Measurements from ENCODE around the gene FAM170B. TPM values are rescaled to one million over a fixed set of nuclear protein-coding genes. Genes with fewer than 3 reads are reported as not detected.

The FAM170B gene
- total RNA-seq, 1 experiment from 2014 or later, result not detected

DNA sequence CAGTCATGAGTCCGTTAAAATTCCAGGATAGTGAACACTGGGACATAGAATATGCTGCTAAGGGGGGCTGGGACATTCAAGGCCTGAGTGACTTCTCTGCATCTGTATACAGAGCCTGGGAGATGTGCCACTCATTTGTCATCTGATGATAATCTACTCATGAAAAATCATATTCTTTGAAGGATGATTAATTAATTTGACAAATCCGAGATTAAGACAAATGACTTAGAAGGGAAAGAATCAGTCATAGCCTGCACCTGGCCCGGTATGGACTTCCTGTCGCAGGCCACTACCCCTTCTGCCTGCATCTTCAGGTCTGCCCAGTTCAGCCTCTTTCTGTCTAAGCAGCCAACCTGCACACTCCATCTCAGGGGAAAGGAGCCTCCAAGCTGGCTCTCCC lies 18.8 kb upstream of the FAM170B start:
- Mint-ChIP-seq H3K4me1 (ENCODE audit: low read depth, unreplicated experiment) (no peaks in the 10 kb centered on the region), H3K27ac (ENCODE audit: unreplicated experiment) (no peak overlapping the region), H3K9me3 (ENCODE audit: low read depth, unreplicated experiment) (no peaks in the 10 kb centered on the region), H3K36me3 (ENCODE audit: insufficient read depth, unreplicated experiment) (no peaks in the 10 kb centered on the region), H3K4me3 (ENCODE audit: low read depth, unreplicated experiment) (no peak overlapping the region), H3K27me3 (ENCODE audit: unreplicated experiment) (peaks cover 93% of the 10 kb centered on the region)
- TF ChIP-seq, protein P1, sequence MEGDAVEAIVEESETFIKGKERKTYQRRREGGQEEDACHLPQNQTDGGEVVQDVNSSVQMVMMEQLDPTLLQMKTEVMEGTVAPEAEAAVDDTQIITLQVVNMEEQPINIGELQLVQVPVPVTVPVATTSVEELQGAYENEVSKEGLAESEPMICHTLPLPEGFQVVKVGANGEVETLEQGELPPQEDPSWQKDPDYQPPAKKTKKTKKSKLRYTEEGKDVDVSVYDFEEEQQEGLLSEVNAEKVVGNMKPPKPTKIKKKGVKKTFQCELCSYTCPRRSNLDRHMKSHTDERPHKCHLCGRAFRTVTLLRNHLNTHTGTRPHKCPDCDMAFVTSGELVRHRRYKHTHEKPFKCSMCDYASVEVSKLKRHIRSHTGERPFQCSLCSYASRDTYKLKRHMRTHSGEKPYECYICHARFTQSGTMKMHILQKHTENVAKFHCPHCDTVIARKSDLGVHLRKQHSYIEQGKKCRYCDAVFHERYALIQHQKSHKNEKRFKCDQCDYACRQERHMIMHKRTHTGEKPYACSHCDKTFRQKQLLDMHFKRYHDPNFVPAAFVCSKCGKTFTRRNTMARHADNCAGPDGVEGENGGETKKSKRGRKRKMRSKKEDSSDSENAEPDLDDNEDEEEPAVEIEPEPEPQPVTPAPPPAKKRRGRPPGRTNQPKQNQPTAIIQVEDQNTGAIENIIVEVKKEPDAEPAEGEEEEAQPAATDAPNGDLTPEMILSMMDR (IDR thresholded peaks at IDR 0.05; ENCODE audit: unreplicated experiment), result no peak
- no TSS peak for BruUV-seq (replicated peaks)
- CTCF ChIA-PET, result no interaction called here
- no peak for DNase-seq
- intact Hi-C loops (cut with micrococcal nuclease; ENCODE audit: unreplicated experiment), result no loop called here

DNA sequence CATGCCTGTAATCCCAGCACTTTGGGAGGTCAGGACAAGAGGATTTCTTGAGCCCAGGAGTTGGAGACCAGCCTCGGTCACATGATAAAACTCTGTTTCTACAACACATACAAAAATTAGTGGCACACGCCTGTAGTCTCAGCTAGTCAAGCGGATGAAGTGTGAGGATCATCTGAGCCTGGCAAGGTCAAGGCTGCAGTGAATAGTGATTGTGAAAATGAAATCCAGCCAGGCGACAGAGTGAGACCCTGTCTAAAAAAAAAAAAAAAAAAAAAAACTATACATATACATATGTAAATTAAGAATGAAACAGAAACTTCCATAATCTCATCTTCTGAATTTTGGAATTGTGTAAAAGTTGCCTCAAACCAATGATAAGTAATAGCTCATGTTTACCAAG lies 18.2 kb upstream of the FAM170B start:
- H3K4me3 Mint-ChIP-seq (ENCODE audit: low read depth, unreplicated experiment), result no peak overlapping the region
- TF ChIP-seq, protein P1 (IDR thresholded peaks at IDR 0.05; ENCODE audit: unreplicated experiment), result no peak
- H3K27me3 Mint-ChIP-seq (ENCODE audit: unreplicated experiment), result peaks cover 93% of the 10 kb centered on the region
- H3K36me3 Mint-ChIP-seq (ENCODE audit: insufficient read depth, unreplicated experiment), result no peaks in the 10 kb centered on the region
- H3K4me1 Mint-ChIP-seq (ENCODE audit: low read depth, unreplicated experiment), result no peaks in the 10 kb centered on the region
- no TSS peak for BruUV-seq (replicated peaks)
- CTCF ChIA-PET, result no interaction called here
- intact Hi-C loops (cut with micrococcal nuclease; ENCODE audit: unreplicated experiment), result no loop called here
- DNase-seq, result no peak
- H3K27ac Mint-ChIP-seq (ENCODE audit: unreplicated experiment), result no peak overlapping the region
- no peaks in the 10 kb centered on the region for H3K9me3 Mint-ChIP-seq (ENCODE audit: low read depth, unreplicated experiment)

DNA sequence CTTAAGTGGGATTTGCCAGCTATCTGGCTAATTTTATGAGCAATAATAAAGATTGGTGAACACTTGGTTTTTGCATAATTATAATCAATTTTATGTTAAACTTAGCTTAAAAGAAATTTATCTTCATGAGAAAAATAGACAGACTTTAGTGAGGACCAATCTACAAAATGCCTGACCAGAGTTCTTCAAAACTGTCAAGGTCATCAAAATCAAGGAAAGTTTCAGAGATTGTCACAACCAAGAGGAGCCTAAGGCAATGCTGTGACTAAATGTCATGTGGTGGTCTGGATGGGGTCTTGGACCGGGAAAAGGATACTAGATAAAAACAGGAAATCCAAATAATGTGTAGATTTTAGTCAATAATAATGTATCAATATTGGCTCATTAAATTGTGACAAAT lies 17.7 kb upstream of the FAM170B start:
- no peaks in the 10 kb centered on the region for H3K4me1 Mint-ChIP-seq (ENCODE audit: low read depth, unreplicated experiment)
- no TSS peak for BruUV-seq (replicated peaks)
- no peak overlapping the region for H3K4me3 Mint-ChIP-seq (ENCODE audit: low read depth, unreplicated experiment)
- peaks cover 93% of the 10 kb centered on the region for H3K27me3 Mint-ChIP-seq (ENCODE audit: unreplicated experiment)
- H3K36me3 Mint-ChIP-seq (ENCODE audit: insufficient read depth, unreplicated experiment), result no peaks in the 10 kb centered on the region
- CTCF ChIA-PET, result no interaction called here
- no peak overlapping the region for H3K27ac Mint-ChIP-seq (ENCODE audit: unreplicated experiment)
- H3K9me3 Mint-ChIP-seq (ENCODE audit: low read depth, unreplicated experiment), result no peaks in the 10 kb centered on the region
- no peak for DNase-seq
- intact Hi-C loops (cut with micrococcal nuclease; ENCODE audit: unreplicated experiment), result no loop called here
- TF ChIP-seq, protein P1 (IDR thresholded peaks at IDR 0.05; ENCODE audit: unreplicated experiment), result no peak

DNA sequence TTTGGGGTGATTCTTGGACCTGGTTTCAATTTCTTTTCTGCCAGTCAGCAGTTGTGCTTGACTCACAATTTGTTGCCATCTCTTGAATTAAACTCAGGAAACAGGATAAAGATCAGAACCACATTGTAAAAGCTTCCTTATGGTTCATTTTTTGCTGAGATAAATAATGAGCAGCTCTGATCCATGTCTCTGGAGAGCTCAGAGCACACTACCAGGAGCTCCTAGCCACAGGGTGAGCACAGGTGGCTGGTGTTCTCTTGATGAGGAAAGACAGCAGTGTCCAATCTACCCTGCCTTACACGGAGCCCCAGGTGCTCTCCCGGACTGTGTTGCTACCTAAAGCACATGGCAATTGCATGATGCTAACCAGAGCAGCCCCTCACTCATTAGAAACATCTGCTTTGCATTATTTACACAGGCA lies 17.2 kb upstream of the FAM170B start:
- intact Hi-C loops (cut with micrococcal nuclease; ENCODE audit: unreplicated experiment), result no loop called here
- H3K36me3 Mint-ChIP-seq (ENCODE audit: insufficient read depth, unreplicated experiment), result no peaks in the 10 kb centered on the region
- BruUV-seq (replicated peaks), result no TSS peak
- H3K27me3 Mint-ChIP-seq (ENCODE audit: unreplicated experiment), result peaks cover 93% of the 10 kb centered on the region
- CTCF ChIA-PET, result no interaction called here
- TF ChIP-seq, protein P1 (IDR thresholded peaks at IDR 0.05; ENCODE audit: unreplicated experiment), result no peak
- no peak for DNase-seq
- no peak overlapping the region for H3K27ac Mint-ChIP-seq (ENCODE audit: unreplicated experiment)
- H3K9me3 Mint-ChIP-seq (ENCODE audit: low read depth, unreplicated experiment), result no peaks in the 10 kb centered on the region
- H3K4me3 Mint-ChIP-seq (ENCODE audit: low read depth, unreplicated experiment), result no peak overlapping the region
- no peaks in the 10 kb centered on the region for H3K4me1 Mint-ChIP-seq (ENCODE audit: low read depth, unreplicated experiment)

DNA sequence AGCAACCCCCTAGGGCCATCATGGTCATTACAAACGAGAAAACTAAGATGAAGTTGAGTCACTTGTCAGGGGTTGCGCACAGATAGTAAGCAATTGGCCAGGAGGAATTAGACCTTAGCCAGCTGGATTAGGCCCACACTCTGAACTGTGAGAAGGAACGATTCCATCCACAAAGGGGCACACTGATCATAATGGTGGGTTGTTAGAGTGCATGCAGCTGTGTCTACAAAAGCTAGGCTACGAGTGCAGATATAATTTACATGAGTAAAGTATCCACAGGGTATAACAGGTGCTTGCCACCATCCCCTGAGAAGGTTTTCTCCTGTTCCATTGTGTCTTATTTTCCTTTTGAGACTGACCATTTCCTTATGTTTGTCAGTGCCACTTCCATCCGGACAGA lies 16.6 kb upstream of the FAM170B start:
- Mint-ChIP-seq H3K36me3 (ENCODE audit: insufficient read depth, unreplicated experiment) (no peaks in the 10 kb centered on the region), H3K9me3 (ENCODE audit: low read depth, unreplicated experiment) (no peaks in the 10 kb centered on the region), H3K27ac (ENCODE audit: unreplicated experiment) (no peak overlapping the region), H3K4me3 (ENCODE audit: low read depth, unreplicated experiment) (no peak overlapping the region), H3K4me1 (ENCODE audit: low read depth, unreplicated experiment) (no peaks in the 10 kb centered on the region), H3K27me3 (ENCODE audit: unreplicated experiment) (peaks cover 93% of the 10 kb centered on the region)
- BruUV-seq (replicated peaks), result no TSS peak
- TF ChIP-seq, protein P1 (IDR thresholded peaks at IDR 0.05; ENCODE audit: unreplicated experiment), result no peak
- CTCF ChIA-PET, result no interaction called here
- DNase-seq, result no peak
- intact Hi-C loops (cut with micrococcal nuclease; ENCODE audit: unreplicated experiment), result no loop called here

Measured in Calu3 (cell line).